SK-N-SH (cell line): Measurements from ENCODE around the gene CALR3. TPM values are rescaled to one million over a fixed set of nuclear protein-coding genes. Genes with fewer than 3 reads are reported as not detected.

Experiments
- CTCF ChIA-PET: fragments of 300-600, 350-600 bp; formaldehyde crosslinking; extraction: SDS; loops from one replicate; lab custom pipeline; 2021; lab: Yijun Ruan, JAX
- POLR2A ChIA-PET: fragments of 350-600 bp; sonication (Branson Sonifier 250); formaldehyde crosslinking; extraction: SDS; loops from one replicate; lab custom pipeline; 2020; ENCODE audit warnings: antibody characterized with exemption, inconsistent platforms; lab: Yijun Ruan, JAX
- DNase-seq: peaks from one replicate; pipeline ENCODE4 v3.0.0; 2012
- H2AFZ ChIP-seq: fragments of 200-600 bp; sonication (generic); 2 replicates; pipeline ENCODE4 v1.8.1; 2016; ENCODE audit warnings: antibody characterized with exemption, mild to moderate bottlenecking, low read depth
- H3F3A ChIP-seq: fragments of 200-600 bp; sonication (generic); replicated peaks from 2 replicates; pipeline ENCODE3; 2016; ENCODE audit warnings: antibody characterized with exemption, mild to moderate bottlenecking; ENCODE audit not compliant: insufficient read depth
- H3K27ac ChIP-seq, 2 experiments: fragments of 200-500 bp in 1 of 2; fragments of 200-600 bp in 1 of 2; sonication (Bioruptor generic) in 1 of 2; sonication (generic), shearing (Covaris generic) in 1 of 2; 2 replicates each; pipeline versions ENCODE4 v1.5.1 to v1.6.1; 2014 to 2016; ENCODE audit warnings: low read depth in 2 of 2, inconsistent platforms in 1 of 2, low read length in 1 of 2, mild to moderate bottlenecking in 1 of 2, mixed read lengths in 1 of 2
- H3K27me3 ChIP-seq: fragments of 200-600 bp; sonication (generic), shearing (Covaris generic); 2 replicates; pipeline ENCODE4 v1.6.1; 2016; ENCODE audit warnings: mixed run types; ENCODE audit not compliant: insufficient read depth
- H3K36me3 ChIP-seq, 2 experiments: fragments of 200-500 bp in 1 of 2; fragments of 200-600 bp in 1 of 2; sonication (Bioruptor generic) in 1 of 2; sonication (generic) in 1 of 2; replicated peaks in 1 of 2; 2 replicates each; pipeline versions ENCODE3 to v1.5.1; 2014 to 2016; ENCODE audit warnings: low read length in 1 of 2, mild to moderate bottlenecking in 1 of 2; ENCODE audit not compliant: insufficient read depth in 2 of 2, control insufficient read depth in 1 of 2
- H3K4me1 ChIP-seq, 2 experiments: fragments of 200-500 bp in 1 of 2; fragments of 200-600 bp in 1 of 2; sonication (Bioruptor generic) in 1 of 2; sonication (generic), shearing (Covaris generic) in 1 of 2; 2 replicates each; pipeline versions ENCODE4 v1.5.1 to v1.6.1; 2014 to 2016; ENCODE audit warnings: low read depth in 1 of 2, low read length in 1 of 2, mixed run types in 1 of 2; ENCODE audit not compliant: insufficient read depth in 2 of 2, control insufficient read depth in 1 of 2
- H3K4me2 ChIP-seq: fragments of 200-600 bp; sonication (generic), shearing (Covaris generic); 2 replicates; pipeline ENCODE4 v1.6.1; 2017; ENCODE audit warnings: mixed run types
- H3K4me3 ChIP-seq, 2 experiments: fragments of 200-500 bp in 1 of 2; fragments of 200-600 bp in 1 of 2; sonication (Bioruptor generic) in 1 of 2; sonication (generic), shearing (Covaris generic) in 1 of 2; 2 replicates each; pipeline versions ENCODE4 v1.5.1 to v1.8.1; 2014 to 2016; ENCODE audit warnings: low read depth in 2 of 2, inconsistent platforms in 1 of 2, low read length in 1 of 2, mild to moderate bottlenecking in 1 of 2, mixed read lengths in 1 of 2, moderate library complexity in 1 of 2
- H3K79me2 ChIP-seq: fragments of 200-600 bp; sonication (generic); 2 replicates; pipeline ENCODE4 v1.8.1; 2017; ENCODE audit warnings: mild to moderate bottlenecking; ENCODE audit not compliant: insufficient read depth
- H3K9ac ChIP-seq: fragments of 200-600 bp; sonication (generic); 2 replicates; pipeline ENCODE4 v1.6.1; 2017; ENCODE audit warnings: mixed run types
- H3K9me2 ChIP-seq: fragments of 200-600 bp; sonication (generic); 2 replicates; pipeline ENCODE4 v1.6.1; 2017; ENCODE audit warnings: mixed run types
- H3K9me3 ChIP-seq: fragments of 200-600 bp; sonication (generic); 2 replicates; pipeline ENCODE4 v1.6.1; 2017; ENCODE audit warnings: mixed run types, mild to moderate bottlenecking, moderate library complexity
- H4K20me1 ChIP-seq: fragments of 200-600 bp; sonication (generic); 2 replicates; pipeline ENCODE4 v1.6.1; 2017; ENCODE audit warnings: mild to moderate bottlenecking, mixed run types; ENCODE audit not compliant: insufficient read depth
- CHD2 ChIP-seq: fragments of 150-350 bp; IDR thresholded peaks from 2 replicates; pipeline ENCODE4 v1.6.1; 2018; ENCODE audit warnings: low read length; ENCODE audit not compliant: partially characterized antibody
- EZH2phosphoT487 ChIP-seq: fragments of 200-600 bp; sonication (generic); IDR thresholded peaks from 2 replicates; pipeline ENCODE4 v1.6.1; 2017; ENCODE audit warnings: low read depth, mixed run types, mild to moderate bottlenecking, antibody characterized with exemption, moderate library complexity, borderline replicate concordance
- FOXJ3 ChIP-seq: sonication (generic); formaldehyde crosslinking; IDR thresholded peaks from 2 replicates; pipeline ENCODE4 v1.5.1; 2020; ENCODE audit warnings: mild to moderate bottlenecking, missing genetic modification reagents
- FOXM1 ChIP-seq: IDR thresholded peaks from 2 replicates; pipeline ENCODE4 v1.4.0; 2012; ENCODE audit warnings: low read depth, mild to moderate bottlenecking
- GABPA ChIP-seq: IDR thresholded peaks from 2 replicates; pipeline ENCODE4 v1.4.0; 2012; ENCODE audit warnings: low read depth, mild to moderate bottlenecking
- IRF3 ChIP-seq: fragments of 150-350 bp; IDR thresholded peaks from 2 replicates; pipeline ENCODE4 v1.6.1; 2016; ENCODE audit warnings: mild to moderate bottlenecking, low read depth, low read length
- MAX ChIP-seq: IDR thresholded peaks from 2 replicates; pipeline ENCODE4 v1.4.0; 2012; ENCODE audit warnings: low read depth
- MXI1 ChIP-seq: IDR thresholded peaks from 2 replicates; pipeline ENCODE4 v1.6.1; 2012; ENCODE audit warnings: mild to moderate bottlenecking, low read depth, low read length, improper control_type of control experiment
- PBX3 ChIP-seq: IDR thresholded peaks from 2 replicates; pipeline ENCODE4; 2012
- RAD21 ChIP-seq: IDR thresholded peaks from 2 replicates; pipeline ENCODE4 v1.6.1; 2012; ENCODE audit warnings: mild to moderate bottlenecking, low read length
- RCOR1 ChIP-seq: fragments of 150-350 bp; IDR thresholded peaks from 2 replicates; pipeline ENCODE4 v1.6.1; 2017; ENCODE audit warnings: antibody characterized with exemption, low read length
- REST ChIP-seq: IDR thresholded peaks from 2 replicates; pipeline ENCODE4 v1.6.1; 2012; ENCODE audit warnings: mild to moderate bottlenecking, low read depth, low read length, moderate library complexity
- RXRA ChIP-seq: IDR thresholded peaks from 2 replicates; pipeline ENCODE4 v1.4.0; 2012; ENCODE audit warnings: low read depth, mild to moderate bottlenecking, borderline replicate concordance
- SMC3 ChIP-seq: IDR thresholded peaks from 2 replicates; pipeline ENCODE4 v1.6.1; 2012; ENCODE audit warnings: low read depth, low read length, improper control_type of control experiment
- TEAD4 ChIP-seq: IDR thresholded peaks from 2 replicates; pipeline ENCODE4 v1.4.0; 2012; ENCODE audit warnings: mild to moderate bottlenecking, borderline replicate concordance; ENCODE audit not compliant: insufficient read depth
- USF1 ChIP-seq: IDR thresholded peaks from 2 replicates; pipeline ENCODE4 v1.4.0; 2012; ENCODE audit warnings: low read depth, borderline replicate concordance
- USF2 ChIP-seq: fragments of 150-350 bp; IDR thresholded peaks from 2 replicates; pipeline ENCODE4 v1.6.1; 2017; ENCODE audit warnings: antibody characterized with exemption, low read length, low read depth, borderline replicate concordance
- YY1 ChIP-seq: IDR thresholded peaks from 2 replicates; pipeline ENCODE4 v1.4.0; 2012; ENCODE audit warnings: low read depth, mild to moderate bottlenecking
- ZBTB33 ChIP-seq: IDR thresholded peaks from 2 replicates; pipeline ENCODE4 v1.4.0; 2012; ENCODE audit warnings: low read depth, borderline replicate concordance
- WGBS: methylation state at CpG from one replicate; pipeline ENCODE4 v1.1.6; 2017; ENCODE audit warnings: low lambda C conversion rate; 5-methylcytosine and 5-hydroxymethylcytosine counted together
- polyA plus RNA-seq, 3 experiments: library from polyadenylated mRNA; depleted of rRNA; stranded (reverse); fragments of >200 nt; gene quantifications; 2 replicates each; pipeline ENCODE4 v1.2.3, GENCODE V29; 2012

Gene CALR3
- polyA plus RNA-seq, 1 of the 3 experiments (the other 2 are of a cell fraction) = not detected

DNA sequence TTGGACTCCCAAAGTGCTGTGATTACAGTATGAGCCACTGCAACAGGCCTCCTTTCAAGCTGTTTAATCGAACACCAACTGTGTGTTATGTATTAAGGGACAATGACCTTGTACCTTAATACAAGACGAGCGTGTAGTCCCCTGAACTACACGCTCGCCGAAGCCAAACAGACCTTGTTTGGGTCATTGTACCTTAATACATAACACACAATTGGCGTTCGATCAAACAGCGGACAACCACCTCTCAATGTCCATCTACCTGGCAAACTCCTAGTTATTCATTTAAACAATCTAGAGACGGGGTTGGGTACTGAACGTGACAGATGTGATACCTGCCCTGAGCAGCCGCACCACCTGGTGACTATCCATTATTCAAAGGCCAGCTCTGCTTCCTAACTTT is 45.0 kb upstream of the CALR3 start:
- Histone ChIP-seq H3K36me3 (peaks cover 17 to 20% of the 10 kb centered on the region in 2 experiments), H3K9me2 (no peaks in the 10 kb centered on the region), H4K20me1 (peaks cover 56% of the 10 kb centered on the region), H3F3A (peaks cover 8% of the 10 kb centered on the region), H3K9me3 (no peaks in the 10 kb centered on the region), H3K27me3 (no peaks in the 10 kb centered on the region), H3K4me1 (peaks cover 14 to 15% of the 10 kb centered on the region in 2 experiments; a peak in 2 of 4 replicates), H3K27ac (peak overlapping the region in 1 of 2 experiments; percentile 88; a peak in 1 of 4 replicates), H3K9ac (peak overlapping the region; percentile 95), H2AFZ (no peak overlapping the region), H3K4me2 (peak overlapping the region; percentile 98), H3K4me3 (peak overlapping the region; percentile 75 to 99), H3K79me2 (peaks cover 92% of the 10 kb centered on the region)
- 57% methylated on average over 12 of the region's 12 CpGs for WGBS
- no peak for TF ChIP-seq USF1
- TF ChIP-seq IRF3 = no peak
- TF ChIP-seq REST = no peak
- no peak for TF ChIP-seq MXI1
- no peak for TF ChIP-seq CHD2
- no peak for TF ChIP-seq RCOR1
- no peak for TF ChIP-seq USF2
- no peak for TF ChIP-seq PBX3
- no peak for TF ChIP-seq RXRA
- TF ChIP-seq ZBTB33 = no peak
- no peak for TF ChIP-seq FOXM1
- TF ChIP-seq EZH2phosphoT487 = no peak
- no peak for TF ChIP-seq FOXJ3 (CRISPR knock-in tag)
- no peak for TF ChIP-seq RAD21
- TF ChIP-seq GABPA = no peak
- no peak for TF ChIP-seq SMC3
- TF ChIP-seq YY1 = no peak
- TF ChIP-seq TEAD4 = no peak
- TF ChIP-seq MAX = no peak
- ChIA-PET POLR2A (no interaction called here), CTCF (no interaction called here)
- DNase-seq = no peak
